Tibial artery (tissue), 4 donors: ENCODE measurements around the gene LYPD3.

ENCODE experiments used
- DNase-seq, 2 donors: peaks; one replicate each; pipeline ENCODE4 v3.0.0-alpha.2; 2019
- H3K27ac ChIP-seq, 2 donors: fragments of 200-600 bp; sonication (generic) in 1 of 2; 1 replicate in 1 of 2; 2 replicates in 1 of 2; pipeline ENCODE4 v1.5.1; 2018 to 2019; ENCODE audit warnings: mild to moderate bottlenecking in 1 of 2
- H3K27me3 ChIP-seq, 2 donors: fragments of 200-600 bp; sonication (generic) in 1 of 2; one replicate each; pipeline versions ENCODE4 v1.5.1 to v1.6.0; 2016 to 2019
- H3K36me3 ChIP-seq, 3 donors: fragments of 200-600 bp; sonication (generic) in 2 of 3; one replicate each; pipeline ENCODE4 v1.5.1; 2016 to 2019; ENCODE audit warnings: mild to moderate bottlenecking in 2 of 3
- H3K4me1 ChIP-seq, 4 donors: fragments of 200-600 bp; sonication (generic) in 2 of 4; 1 replicate in 3 of 4; 2 replicates in 1 of 4; pipeline ENCODE4 v1.5.1; 2016 to 2019
- H3K4me3 ChIP-seq, 2 donors: fragments of 200-600 bp; sonication (generic) in 1 of 2; 1 replicate in 1 of 2; 2 replicates in 1 of 2; pipeline ENCODE4 v1.5.1; 2018 to 2019; ENCODE audit warnings: mild to moderate bottlenecking in 2 of 2
- H3K9me3 ChIP-seq, 3 donors: fragments of 200-600 bp; sonication (generic) in 1 of 3; one replicate each; pipeline ENCODE4 v1.5.1; 2016 to 2019
- CTCF ChIP-seq, 2 experiments: fragments of 200-600 bp in 1 of 2; fragments of 450-650 bp in 1 of 2; IDR thresholded peaks; one replicate each; pipeline ENCODE4 v1.5.1; 2017 to 2019; ENCODE audit warnings: antibody characterized with exemption in 2 of 2, mild to moderate bottlenecking in 1 of 2, moderate library complexity in 1 of 2
- intact Hi-C: fragments of 100-400 bp; cut with DNase I; formaldehyde crosslinking; loops from one replicate; pipeline ENCODE4 v1.15.0; 2023; ENCODE audit warnings: low total_unique reads

LYPD3 gene

GRCh38 chr19:43471091-43471490 is 5.7 kb upstream of the LYPD3 start:
- H3K27ac ChIP-seq: no peak overlapping the region
- no peaks in the 10 kb centered on the region for H3K36me3 ChIP-seq
- H3K4me1 ChIP-seq: peaks cover 0 to 16% (median 9%) of the 10 kb centered on the region in 4 donors
- no peak for DNase-seq
- peaks cover 0 to 3% of the 10 kb centered on the region in 2 donors for H3K27me3 ChIP-seq
- intact Hi-C loops: no loop called here
- no peak overlapping the region for H3K4me3 ChIP-seq
- no peaks in the 10 kb centered on the region for H3K9me3 ChIP-seq
- no peak for TF ChIP-seq CTCF (IDR thresholded peaks at IDR 0.05)

- DNase-seq: no peak
- H3K36me3 ChIP-seq: no peaks in the 10 kb centered on the region
- peaks cover 0 to 9% of the 10 kb centered on the region in 2 donors for H3K27me3 ChIP-seq
- intact Hi-C loops: no loop called here
- peaks cover 0 to 14% (median 11%) of the 10 kb centered on the region in 4 donors for H3K4me1 ChIP-seq
- H3K27ac ChIP-seq: no peak overlapping the region
- TF ChIP-seq CTCF (IDR thresholded peaks at IDR 0.05): no peak
- no peaks in the 10 kb centered on the region for H3K9me3 ChIP-seq
- no peak overlapping the region for H3K4me3 ChIP-seq
Measured at GRCh38 chr19:43470288-43470687, 4.9 kb upstream of the LYPD3 start.

GRCh38 chr19:43469160-43469480 is 3.7 kb upstream of the LYPD3 start:
- Histone ChIP-seq H3K4me1 (peaks cover 0 to 15% (median 10%) of the 10 kb centered on the region in 4 donors), H3K36me3 (no peaks in the 10 kb centered on the region), H3K27ac (no peak overlapping the region), H3K27me3 (peaks cover 0 to 9% of the 10 kb centered on the region in 2 donors), H3K9me3 (no peaks in the 10 kb centered on the region), H3K4me3 (no peak overlapping the region)
- DNase-seq: no peak
- TF ChIP-seq CTCF (IDR thresholded peaks at IDR 0.05): no peak
- intact Hi-C loops: no loop called here

- Histone ChIP-seq H3K27ac (no peak overlapping the region), H3K9me3 (no peaks in the 10 kb centered on the region), H3K4me1 (peaks cover 0 to 16% (median 11%) of the 10 kb centered on the region in 4 donors), H3K4me3 (no peak overlapping the region), H3K27me3 (peaks cover 0 to 9% of the 10 kb centered on the region in 2 donors), H3K36me3 (no peaks in the 10 kb centered on the region)
- no peak for DNase-seq
- no peak for TF ChIP-seq CTCF (IDR thresholded peaks at IDR 0.05)
- intact Hi-C loops: no loop called here
Measured at GRCh38 chr19:43468354-43469159, 3.1 kb upstream of the LYPD3 start.

- Histone ChIP-seq H3K4me1 (peaks cover 0 to 20% (median 11%) of the 10 kb centered on the region in 4 donors), H3K27me3 (peaks cover 0 to 9% of the 10 kb centered on the region in 2 donors), H3K27ac (no peak overlapping the region), H3K9me3 (no peaks in the 10 kb centered on the region), H3K36me3 (no peaks in the 10 kb centered on the region), H3K4me3 (no peak overlapping the region)
- intact Hi-C loops: no loop called here
- no peak for DNase-seq
- no peak for TF ChIP-seq CTCF (IDR thresholded peaks at IDR 0.05)
Measured at GRCh38 chr19:43467730-43468129, 2.3 kb upstream of the LYPD3 start.
